ENCODE data around the gene COA3.

COA3 gene

GRCh38 chr17:42806249-42806648, 7.7 kb upstream of the COA3 start:
- TF ChIP-seq, protein P1, sequence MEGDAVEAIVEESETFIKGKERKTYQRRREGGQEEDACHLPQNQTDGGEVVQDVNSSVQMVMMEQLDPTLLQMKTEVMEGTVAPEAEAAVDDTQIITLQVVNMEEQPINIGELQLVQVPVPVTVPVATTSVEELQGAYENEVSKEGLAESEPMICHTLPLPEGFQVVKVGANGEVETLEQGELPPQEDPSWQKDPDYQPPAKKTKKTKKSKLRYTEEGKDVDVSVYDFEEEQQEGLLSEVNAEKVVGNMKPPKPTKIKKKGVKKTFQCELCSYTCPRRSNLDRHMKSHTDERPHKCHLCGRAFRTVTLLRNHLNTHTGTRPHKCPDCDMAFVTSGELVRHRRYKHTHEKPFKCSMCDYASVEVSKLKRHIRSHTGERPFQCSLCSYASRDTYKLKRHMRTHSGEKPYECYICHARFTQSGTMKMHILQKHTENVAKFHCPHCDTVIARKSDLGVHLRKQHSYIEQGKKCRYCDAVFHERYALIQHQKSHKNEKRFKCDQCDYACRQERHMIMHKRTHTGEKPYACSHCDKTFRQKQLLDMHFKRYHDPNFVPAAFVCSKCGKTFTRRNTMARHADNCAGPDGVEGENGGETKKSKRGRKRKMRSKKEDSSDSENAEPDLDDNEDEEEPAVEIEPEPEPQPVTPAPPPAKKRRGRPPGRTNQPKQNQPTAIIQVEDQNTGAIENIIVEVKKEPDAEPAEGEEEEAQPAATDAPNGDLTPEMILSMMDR (IDR thresholded peaks at IDR 0.05; ENCODE audit: control extremely low read depth, extremely low read depth, low read depth, missing control alignments): no peak
- ChIA-PET CTCF (interaction anchor here (1.1 to 4.8 kb wide), 4 partner anchors 13 to 34 kb away, joined by 3 to 37 read pairs (median 5); partner anchors contain the start of gene BECN1), POLR2A (interaction anchor here (0.7 kb wide), 2 partner anchors 14 to 229 kb away, joined by 3 to 5 read pairs; partner anchors contain the start of gene PSMC3IP)
- no peak for DNase-seq (ENCODE audit: extremely low spot score)

GRCh38 chr17:42804918-42805367, 6.4 kb upstream of the COA3 start:
- CTCF ChIA-PET: interaction anchor here (0.7 to 4.8 kb wide), 3 partner anchors 11 to 19 kb away, joined by 3 to 37 read pairs (median 7); partner anchors contain the start of gene BECN1
- TF ChIP-seq, protein P1 (IDR thresholded peaks at IDR 0.05; ENCODE audit: control extremely low read depth, extremely low read depth, low read depth, missing control alignments): no peak
- no peak for DNase-seq (ENCODE audit: extremely low spot score)
- POLR2A ChIA-PET: no interaction called here

DNA sequence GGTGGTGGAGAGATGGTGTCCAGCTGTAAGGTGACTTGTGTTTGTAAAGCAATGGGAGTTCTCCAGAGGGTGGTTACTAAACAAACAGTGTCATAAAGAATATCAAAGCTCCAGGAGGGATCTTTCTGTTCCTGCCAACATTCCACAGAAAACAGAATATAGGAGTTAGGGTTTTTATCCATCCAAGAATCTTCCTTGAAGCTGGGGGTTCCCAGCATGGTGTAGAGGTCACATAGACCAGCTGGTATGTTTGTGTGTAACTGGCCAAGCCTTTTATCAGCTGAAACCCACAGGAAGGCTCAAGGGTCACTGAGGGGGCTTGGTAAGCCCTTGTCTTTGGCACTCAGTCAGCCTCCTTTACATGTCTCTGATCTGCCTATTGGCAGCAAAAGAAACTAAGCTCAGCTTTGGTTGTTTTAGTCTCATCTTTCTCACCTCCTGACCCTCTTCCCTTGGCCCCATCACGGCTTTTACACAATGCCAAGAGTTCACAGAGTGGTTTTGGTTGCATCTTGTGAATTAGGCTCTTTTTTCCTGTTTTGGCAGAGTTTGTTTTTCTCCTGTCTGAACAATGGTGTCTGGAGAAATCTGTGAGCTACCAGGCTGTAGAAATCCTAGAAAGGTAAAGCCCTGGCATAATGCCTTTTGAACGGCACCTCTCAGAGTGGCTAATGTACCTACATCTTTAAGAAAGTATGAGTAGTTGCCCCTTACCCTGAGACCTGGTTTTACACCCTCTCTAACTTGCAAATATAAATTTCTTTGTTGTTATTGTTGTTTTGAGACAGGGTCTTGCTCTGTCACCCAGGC, 4.8 kb upstream of the COA3 start:
- DNase-seq (ENCODE audit: extremely low spot score): no peak
- ChIA-PET POLR2A (interaction anchor here (0.5 kb wide), 1 partner anchor 513 kb away, joined by 11 read pairs; no protein-coding TSS in a partner anchor), CTCF (interaction anchor here (1.1 to 2.5 kb wide), 5 partner anchors 11 to 285 kb away, joined by 3 to 9 read pairs (median 8); partner anchors contain the start of gene BECN1)
- TF ChIP-seq, protein P1 (IDR thresholded peaks at IDR 0.05; ENCODE audit: control extremely low read depth, extremely low read depth, low read depth, missing control alignments): no peak

- POLR2A ChIA-PET: interaction anchor here (0.5 kb wide), 1 partner anchor 519 kb away, joined by 6 read pairs; no protein-coding TSS in a partner anchor
- CTCF ChIA-PET: interaction anchor here (1.1 to 2.1 kb wide), 7 partner anchors 11 to 537 kb away, joined by 3 to 7 read pairs (median 5); partner anchors contain the start of gene BECN1
- DNase-seq (ENCODE audit: extremely low spot score): no peak
- TF ChIP-seq, protein P1 (IDR thresholded peaks at IDR 0.05; ENCODE audit: control extremely low read depth, extremely low read depth, low read depth, missing control alignments): no peak
These were observed 507 bp downstream of the COA3 start for GRCh38 chr17:42798011-42798382.

DNA sequence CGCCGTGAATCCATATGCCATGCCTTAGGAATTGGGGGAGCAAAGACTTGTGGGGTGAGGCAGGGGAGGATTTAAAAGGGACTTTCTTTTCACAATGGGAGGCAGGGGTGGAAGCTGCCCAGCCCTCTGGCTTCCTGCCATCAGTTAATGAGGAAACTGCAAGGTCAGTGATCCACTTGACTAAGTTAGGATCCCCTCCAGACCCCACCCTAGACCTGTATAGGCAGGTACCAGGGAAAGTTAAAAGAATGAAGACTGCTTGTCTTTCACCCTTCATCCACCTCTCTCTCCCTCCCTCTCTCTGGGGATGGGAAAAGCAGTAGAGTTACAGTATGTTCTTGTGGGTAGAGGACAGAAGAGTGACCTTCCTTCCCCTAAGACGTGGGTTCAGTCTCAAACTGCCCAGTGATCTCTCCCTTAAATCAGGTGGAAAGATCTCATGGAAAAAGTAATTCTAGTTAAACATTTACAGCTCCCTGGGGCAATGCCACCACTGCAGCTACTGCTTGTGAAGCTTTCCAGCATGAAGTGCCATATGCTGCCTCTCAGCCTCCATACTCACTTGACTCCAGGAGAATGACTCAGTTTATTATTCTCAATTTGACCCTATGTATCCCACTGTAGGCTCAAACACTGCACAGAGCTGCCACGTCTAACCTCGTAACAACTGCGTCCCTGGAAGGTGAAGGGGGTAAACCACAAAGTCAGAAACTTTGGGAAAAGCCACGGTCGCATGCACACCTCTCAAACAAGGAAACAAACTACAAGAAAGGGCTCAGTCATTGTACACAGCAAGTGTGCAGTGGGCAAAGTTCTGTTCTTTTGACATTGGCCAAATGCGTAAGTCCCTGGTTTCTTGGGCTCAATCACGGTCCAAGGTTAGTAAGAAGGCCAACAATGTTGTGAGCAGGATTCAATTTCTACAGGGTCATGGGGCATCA, 1.2 kb downstream of the COA3 start:
- TF ChIP-seq, protein P1 (IDR thresholded peaks at IDR 0.05; ENCODE audit: control extremely low read depth, extremely low read depth, low read depth, missing control alignments): no peak
- ChIA-PET CTCF (interaction anchor here (0.9 to 2.1 kb wide), 7 partner anchors 11 to 616 kb away, joined by 3 to 6 read pairs (median 3); no protein-coding TSS in a partner anchor), POLR2A (no interaction called here)
- no peak for DNase-seq (ENCODE audit: extremely low spot score)

All from GM10248 (cell line).